NCI-H1092 (cell line): ENCODE results near the gene PRSS21.

Experiments used
- DNase-seq: peaks from one replicate; lab custom pipeline; 2025; lab: John Stamatoyannopoulos, UW

Gene PRSS21

GRCh38 chr16:2816751-2817339, at the start of gene PRSS21:
Gene PRSS21 (plus strand): TSS chr16:2817237. CDS start chr16:2817269, 32 bp downstream.
- no peak for DNase-seq

GRCh38 chr16:2767891-2768290, 49.1 kb upstream of the PRSS21 start:
- no peak for DNase-seq

GRCh38 chr16:2768403-2769089, 48.5 kb upstream of the PRSS21 start:
- DNase-seq = no peak

GRCh38 chr16:2769100-2769529, 47.9 kb upstream of the PRSS21 start:
- no peak for DNase-seq

- no peak for DNase-seq
These were observed 47.4 kb upstream of the PRSS21 start for GRCh38 chr16:2769675-2770056.

- DNase-seq = no peak
These were observed 46.7 kb upstream of the PRSS21 start for GRCh38 chr16:2770057-2770951.

GRCh38 chr16:2771496-2772402, 45.3 kb upstream of the PRSS21 start:
- no peak for DNase-seq

- DNase-seq = no peak
These were observed 43.7 kb upstream of the PRSS21 start for GRCh38 chr16:2773188-2773968.

GRCh38 chr16:2774161-2774891, 42.7 kb upstream of the PRSS21 start:
- DNase-seq = no peak

GRCh38 chr16:2775131-2775716, 41.8 kb upstream of the PRSS21 start:
- no peak for DNase-seq

GRCh38 chr16:2775765-2776499, 41.1 kb upstream of the PRSS21 start:
- no peak for DNase-seq

GRCh38 chr16:2776500-2777139, 40.4 kb upstream of the PRSS21 start:
- no peak for DNase-seq

GRCh38 chr16:2777231-2777902, 39.7 kb upstream of the PRSS21 start, which contains the start of gene ELOB:
Gene ELOB (minus strand): TSS chr16:2777280. CDS start chr16:2777239, 41 bp downstream.
- DNase-seq = peak; percentile 75

- no peak for DNase-seq
These were observed 39.0 kb upstream of the PRSS21 start for GRCh38 chr16:2777903-2778629.

GRCh38 chr16:2778630-2778958, 38.4 kb upstream of the PRSS21 start:
- DNase-seq = no peak

- DNase-seq = no peak
These were observed 37.7 kb upstream of the PRSS21 start for GRCh38 chr16:2779151-2779920.
